HEK293T (cell line): ENCODE results near the gene MEIS1.

Experiments
- ARNT ChIP-seq: fragments of 450-650 bp; IDR thresholded peaks from 2 replicates; pipeline ENCODE4 v1.6.1; 2017; ENCODE audit warnings: mild to moderate bottlenecking
- BHLHE40 ChIP-seq: fragments of 450-650 bp; IDR thresholded peaks from 2 replicates; pipeline ENCODE4 v1.6.1; 2016; ENCODE audit warnings: mild to moderate bottlenecking, moderate library complexity, borderline replicate concordance
- ELF4 ChIP-seq: fragments of 450-650 bp; IDR thresholded peaks from 2 replicates; pipeline ENCODE4 v1.6.1; 2017; ENCODE audit warnings: antibody characterized with exemption
- FOXA1 ChIP-seq: fragments of 450-650 bp; IDR thresholded peaks from 2 replicates; pipeline ENCODE4 v1.6.1; 2016; ENCODE audit warnings: mild to moderate bottlenecking
- FOXM1 ChIP-seq: fragments of 450-650 bp; IDR thresholded peaks from 2 replicates; pipeline ENCODE4 v1.6.1; 2017; ENCODE audit warnings: mild to moderate bottlenecking, borderline replicate concordance
- PKNOX1 ChIP-seq: fragments of 450-650 bp; IDR thresholded peaks from 2 replicates; pipeline ENCODE4 v1.6.1; 2016

GRCh38 chr2:66577321-66578053 is 142.6 kb downstream of the MEIS1 start:
- TF ChIP-seq ELF4 (no peak), FOXM1 (no peak), BHLHE40 (no peak), PKNOX1 (no peak), ARNT (no peak), FOXA1 (no peak)
